ENCODE measurements around the gene L1CAM. TPM values are rescaled to one million over a fixed set of nuclear protein-coding genes. Genes with fewer than 3 reads are reported as not detected.

The L1CAM gene
- total RNA-seq, 1 donor from 2014 or later = 0.49 TPM

GRCh38 chrX:153920546-153920945 is 34.6 kb upstream of the L1CAM start:
- H3K36me3 Mint-ChIP-seq = no peaks in the 10 kb centered on the region
- no peaks in the 10 kb centered on the region for H3F3A ChIP-seq (ENCODE audit: low read depth)
- no peak overlapping the region for H3K9ac ChIP-seq
- no peaks in the 10 kb centered on the region for H3K79me2 ChIP-seq (ENCODE audit: low read depth)
- no peaks in the 10 kb centered on the region for H3K36me3 ChIP-seq
- peaks cover 27% of the 10 kb centered on the region for H3K9me3 Mint-ChIP-seq
- no peak for DNase-seq (ENCODE audit: low spot score)
- no peak overlapping the region for H3K4me3 ChIP-seq
- H3K4me1 Mint-ChIP-seq = peaks cover 15% of the 10 kb centered on the region
- no peaks in the 10 kb centered on the region for H3K27me3 Mint-ChIP-seq (ENCODE audit: insufficient read depth, low read depth)
- TF ChIP-seq CTCF (IDR thresholded peaks at IDR 0.05) (no peak), EZH2 (IDR thresholded peaks at IDR 0.05) (no peak), EZH2phosphoT487 (IDR thresholded peaks at IDR 0.05) (no peak)
- H3K27ac ChIP-seq = no peak overlapping the region
- H3K27ac Mint-ChIP-seq = no peak overlapping the region
- no peak overlapping the region for H3K4me3 Mint-ChIP-seq
- no peak overlapping the region for H3K4me2 ChIP-seq
- H2AFZ ChIP-seq (replicated peaks) = no peak overlapping the region
- H3K27me3 ChIP-seq = peaks cover 7% of the 10 kb centered on the region
- H4K20me1 ChIP-seq (ENCODE audit: low read depth) = no peaks in the 10 kb centered on the region
- no peaks in the 10 kb centered on the region for H3K4me1 ChIP-seq
- no peaks in the 10 kb centered on the region for H3K9me3 ChIP-seq (ENCODE audit: low read depth)

- DNase-seq (ENCODE audit: low spot score) = no peak
- no peaks in the 10 kb centered on the region for H3K36me3 ChIP-seq
- no peaks in the 10 kb centered on the region for H3K4me1 ChIP-seq
- no peaks in the 10 kb centered on the region for H3K79me2 ChIP-seq (ENCODE audit: low read depth)
- no peaks in the 10 kb centered on the region for H3K27me3 Mint-ChIP-seq (ENCODE audit: insufficient read depth, low read depth)
- H3K9me3 Mint-ChIP-seq = peaks cover 27% of the 10 kb centered on the region
- peak overlapping the region; percentile 57 for H3K27ac Mint-ChIP-seq
- no peak overlapping the region for H3K4me3 ChIP-seq
- H3K27me3 ChIP-seq = no peaks in the 10 kb centered on the region
- no peak overlapping the region for H2AFZ ChIP-seq (replicated peaks)
- no peak overlapping the region for H3K4me2 ChIP-seq
- H3K36me3 Mint-ChIP-seq = no peaks in the 10 kb centered on the region
- no peak overlapping the region for H3K4me3 Mint-ChIP-seq
- H3K9ac ChIP-seq = no peak overlapping the region
- H3K27ac ChIP-seq = no peak overlapping the region
- no peaks in the 10 kb centered on the region for H4K20me1 ChIP-seq (ENCODE audit: low read depth)
- TF ChIP-seq CTCF (IDR thresholded peaks at IDR 0.05) (no peak), EZH2phosphoT487 (IDR thresholded peaks at IDR 0.05) (no peak), EZH2 (IDR thresholded peaks at IDR 0.05) (no peak)
- H3K9me3 ChIP-seq (ENCODE audit: low read depth) = no peaks in the 10 kb centered on the region
- H3F3A ChIP-seq (ENCODE audit: low read depth) = no peaks in the 10 kb centered on the region
- H3K4me1 Mint-ChIP-seq = peaks cover 12% of the 10 kb centered on the region
Observed at GRCh38 chrX:153919281-153919680, 33.3 kb upstream of the L1CAM start.

- no peak for DNase-seq (ENCODE audit: low spot score)
- Mint-ChIP-seq H3K36me3 (no peaks in the 10 kb centered on the region), H3K4me3 (no peak overlapping the region), H3K4me1 (peaks cover 11% of the 10 kb centered on the region), H3K27ac (peak overlapping the region; percentile 38), H3K9me3 (peaks cover 29% of the 10 kb centered on the region), H3K27me3 (ENCODE audit: insufficient read depth, low read depth) (no peaks in the 10 kb centered on the region)
- no peaks in the 10 kb centered on the region for H3K9me3 ChIP-seq (ENCODE audit: low read depth)
- H2AFZ ChIP-seq (replicated peaks) = no peak overlapping the region
- no peaks in the 10 kb centered on the region for H3K4me1 ChIP-seq
- no peaks in the 10 kb centered on the region for H3K36me3 ChIP-seq
- H3K4me3 ChIP-seq = no peak overlapping the region
- H3F3A ChIP-seq (ENCODE audit: low read depth) = no peaks in the 10 kb centered on the region
- H3K4me2 ChIP-seq = no peak overlapping the region
- H3K9ac ChIP-seq = no peak overlapping the region
- no peak overlapping the region for H3K27ac ChIP-seq
- no peaks in the 10 kb centered on the region for H4K20me1 ChIP-seq (ENCODE audit: low read depth)
- no peaks in the 10 kb centered on the region for H3K27me3 ChIP-seq
- no peak for TF ChIP-seq EZH2 (IDR thresholded peaks at IDR 0.05)
- no peak for TF ChIP-seq EZH2phosphoT487 (IDR thresholded peaks at IDR 0.05)
- TF ChIP-seq CTCF (IDR thresholded peaks at IDR 0.05) = no peak
- no peaks in the 10 kb centered on the region for H3K79me2 ChIP-seq (ENCODE audit: low read depth)
Observed at GRCh38 chrX:153917869-153918268, 31.9 kb upstream of the L1CAM start.

Measured in neural progenitor cell (in vitro differentiated cells).